ENCODE measurements around the gene HSD17B3.

The HSD17B3 gene

DNA sequence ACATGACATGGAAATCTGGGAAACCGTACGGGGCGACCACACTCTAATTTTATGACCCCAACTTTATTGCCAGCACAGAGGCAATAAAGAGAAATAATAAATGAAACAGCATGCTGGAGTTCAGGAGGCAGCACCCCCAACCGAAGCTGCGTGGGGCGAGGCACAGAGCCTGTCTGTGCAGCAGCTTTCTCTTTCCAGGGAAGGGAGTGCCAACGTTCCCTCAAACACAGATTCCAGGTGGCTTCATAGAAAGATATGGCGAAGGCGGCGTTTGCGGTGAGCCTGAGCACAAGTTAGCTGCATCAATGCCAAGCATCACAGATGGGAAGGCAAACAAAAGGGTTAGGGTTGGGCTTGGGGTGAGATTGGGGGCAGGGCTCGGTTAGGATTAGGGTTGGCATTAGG, 114.8 kb downstream of the HSD17B3 start:
- no peak overlapping the region for H3K4me3 ChIP-seq (ENCODE audit: low read depth, low read length)
- TF ChIP-seq, protein P1, sequence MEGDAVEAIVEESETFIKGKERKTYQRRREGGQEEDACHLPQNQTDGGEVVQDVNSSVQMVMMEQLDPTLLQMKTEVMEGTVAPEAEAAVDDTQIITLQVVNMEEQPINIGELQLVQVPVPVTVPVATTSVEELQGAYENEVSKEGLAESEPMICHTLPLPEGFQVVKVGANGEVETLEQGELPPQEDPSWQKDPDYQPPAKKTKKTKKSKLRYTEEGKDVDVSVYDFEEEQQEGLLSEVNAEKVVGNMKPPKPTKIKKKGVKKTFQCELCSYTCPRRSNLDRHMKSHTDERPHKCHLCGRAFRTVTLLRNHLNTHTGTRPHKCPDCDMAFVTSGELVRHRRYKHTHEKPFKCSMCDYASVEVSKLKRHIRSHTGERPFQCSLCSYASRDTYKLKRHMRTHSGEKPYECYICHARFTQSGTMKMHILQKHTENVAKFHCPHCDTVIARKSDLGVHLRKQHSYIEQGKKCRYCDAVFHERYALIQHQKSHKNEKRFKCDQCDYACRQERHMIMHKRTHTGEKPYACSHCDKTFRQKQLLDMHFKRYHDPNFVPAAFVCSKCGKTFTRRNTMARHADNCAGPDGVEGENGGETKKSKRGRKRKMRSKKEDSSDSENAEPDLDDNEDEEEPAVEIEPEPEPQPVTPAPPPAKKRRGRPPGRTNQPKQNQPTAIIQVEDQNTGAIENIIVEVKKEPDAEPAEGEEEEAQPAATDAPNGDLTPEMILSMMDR (IDR thresholded peaks at IDR 0.05; ENCODE audit: control insufficient read depth, extremely low read depth, insufficient read depth): no peak
- no peak for DNase-seq (ENCODE audit: low read depth)

DNA sequence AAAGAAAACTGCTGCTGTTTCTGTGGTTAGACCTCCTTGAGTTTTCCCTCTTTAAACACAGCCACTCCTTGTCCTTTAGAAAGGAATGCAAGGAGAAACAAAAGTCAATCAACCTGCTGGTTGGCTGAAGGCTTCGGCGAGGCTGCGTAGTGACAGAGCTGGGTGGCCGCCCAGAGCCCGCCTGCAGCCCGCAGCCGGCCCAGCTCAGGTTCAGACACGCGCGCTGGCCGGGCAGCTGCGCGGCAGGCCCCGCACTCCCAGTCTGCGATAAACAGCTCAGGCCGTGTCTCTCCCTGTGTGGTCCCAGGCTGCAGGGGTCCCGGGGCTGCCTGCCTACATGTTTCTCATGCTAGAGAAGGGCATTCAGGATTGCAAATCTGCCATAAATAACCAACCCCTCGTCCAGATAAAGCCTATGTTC, 115.4 kb downstream of the HSD17B3 start:
- TF ChIP-seq, protein P1 (IDR thresholded peaks at IDR 0.05; ENCODE audit: control insufficient read depth, extremely low read depth, insufficient read depth): no peak
- no peak overlapping the region for H3K4me3 ChIP-seq (ENCODE audit: low read depth, low read length)
- no peak for DNase-seq (ENCODE audit: low read depth)

DNA sequence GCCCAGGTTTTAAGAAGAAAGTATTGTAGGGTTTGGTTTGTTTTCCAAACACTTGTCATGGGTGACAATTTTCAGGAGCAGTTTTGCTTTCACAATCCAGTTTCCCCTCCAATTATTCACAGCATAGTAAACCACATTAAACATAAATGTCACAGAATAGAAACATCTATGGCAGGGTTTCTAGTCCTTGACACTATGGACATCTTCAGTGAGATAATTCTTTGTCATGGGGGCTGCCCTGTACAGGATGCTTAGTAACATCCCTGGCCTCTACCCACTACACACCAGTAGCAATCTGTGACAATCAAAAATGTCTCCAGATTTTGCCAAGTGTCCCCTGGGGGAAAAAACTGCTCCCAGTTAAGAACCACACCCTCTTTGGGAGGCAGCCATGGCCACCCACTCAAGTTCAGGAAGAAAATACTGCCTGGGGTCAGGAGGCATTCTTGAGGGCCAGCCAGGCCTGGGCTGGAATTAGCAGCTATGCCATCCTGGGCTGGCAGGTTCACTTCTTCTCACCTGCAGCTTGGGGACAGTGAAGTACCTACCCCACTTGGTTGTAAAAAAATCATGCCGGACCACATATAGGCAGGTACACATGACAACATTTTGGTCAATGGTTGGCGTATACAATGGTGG, 116.3 kb downstream of the HSD17B3 start:
- TF ChIP-seq, protein P1 (IDR thresholded peaks at IDR 0.05; ENCODE audit: control insufficient read depth, extremely low read depth, insufficient read depth): no peak
- no peak for DNase-seq (ENCODE audit: low read depth)
- H3K4me3 ChIP-seq (ENCODE audit: low read depth, low read length): no peak overlapping the region

All from LNCaP clone FGC (cell line).